GM19395 (cell line): Measurements from ENCODE around the gene DRGX.
A peak's percentile ranks its signal among the peaks of the same experiment; 100 is the strongest.

ENCODE experiments used
- ATAC-seq: cut with Tn5 transposase; IDR thresholded peaks from one replicate; pipeline ENCODE4 v1.9.1; 2021; ENCODE audit warnings: mild to moderate bottlenecking, moderate library complexity; ENCODE audit not compliant: unreplicated experiment

Gene DRGX

GRCh38 chr10:49408519-49409306, 12.8 kb upstream of the DRGX start:
- ATAC-seq, result no peak

- ATAC-seq, result peak; percentile 62
Measured at GRCh38 chr10:49407552-49408137, 11.8 kb upstream of the DRGX start.

- ATAC-seq, result no peak
Measured at GRCh38 chr10:49407151-49407550, 11.3 kb upstream of the DRGX start.

- no peak for ATAC-seq
Measured at GRCh38 chr10:49404321-49404878, 8.5 kb upstream of the DRGX start.

- ATAC-seq, result no peak
Measured at GRCh38 chr10:49403363-49403762, 7.5 kb upstream of the DRGX start.

GRCh38 chr10:49400365-49400764, 4.5 kb upstream of the DRGX start:
- no peak for ATAC-seq

- no peak for ATAC-seq
Measured at GRCh38 chr10:49398986-49399385, 3.1 kb upstream of the DRGX start.

- peak; percentile 73 for ATAC-seq
Measured at GRCh38 chr10:49398000-49398861, 2.3 kb upstream of the DRGX start.

- peak; percentile 39 for ATAC-seq
Measured at GRCh38 chr10:49397036-49397999, 1.4 kb upstream of the DRGX start.

- ATAC-seq, result no peak
Measured at GRCh38 chr10:49396666-49396999, 744 bp upstream of the DRGX start.

GRCh38 chr10:49394933-49395740, 752 bp downstream of the DRGX start:
- ATAC-seq, result no peak

GRCh38 chr10:49393757-49394156, 2.1 kb downstream of the DRGX start:
- ATAC-seq, result no peak

- no peak for ATAC-seq
Measured at GRCh38 chr10:49393301-49393700, 2.6 kb downstream of the DRGX start.

- ATAC-seq, result no peak
Measured at GRCh38 chr10:49389361-49389933, 6.4 kb downstream of the DRGX start.

GRCh38 chr10:49388161-49388560, 7.7 kb downstream of the DRGX start:
- ATAC-seq, result no peak

- ATAC-seq, result no peak
Measured at GRCh38 chr10:49387071-49387470, 8.8 kb downstream of the DRGX start.

GRCh38 chr10:49385939-49386922, 9.7 kb downstream of the DRGX start:
- no peak for ATAC-seq
